ENCODE data around the gene SPATS2L.

The SPATS2L gene

DNA sequence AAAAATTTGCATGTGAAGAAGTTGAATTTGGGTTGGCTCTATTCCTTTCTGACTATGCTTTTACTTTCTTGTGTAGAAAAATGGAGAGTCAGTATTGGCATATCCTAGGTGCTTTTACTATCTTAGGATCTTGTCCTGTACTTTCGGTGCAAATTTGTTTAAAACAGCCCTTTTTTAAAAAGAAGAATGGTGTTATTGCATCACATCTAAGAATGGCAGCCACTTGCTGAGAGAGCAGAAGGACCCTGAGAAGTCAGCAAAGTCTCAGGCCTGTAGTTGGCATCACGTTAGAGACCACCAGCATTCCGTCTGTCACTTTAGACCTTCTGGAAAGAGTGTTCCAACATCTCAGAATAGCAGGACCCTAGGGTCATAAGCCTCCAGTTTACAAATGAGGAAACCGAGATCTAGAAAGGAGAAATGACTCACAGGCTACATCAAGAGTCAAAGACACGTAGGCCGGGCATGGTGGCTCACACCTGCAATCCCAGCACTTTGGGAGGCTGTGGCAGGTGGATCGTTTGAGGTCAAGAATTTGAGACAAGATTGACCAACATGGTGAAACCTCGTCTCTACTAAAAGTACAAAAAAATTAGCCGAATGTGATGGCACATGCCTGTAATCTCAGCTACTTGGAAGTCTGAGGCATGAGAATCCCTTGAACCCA, 42.5 kb downstream of the SPATS2L start:
- DNase-seq = no peak

DNA sequence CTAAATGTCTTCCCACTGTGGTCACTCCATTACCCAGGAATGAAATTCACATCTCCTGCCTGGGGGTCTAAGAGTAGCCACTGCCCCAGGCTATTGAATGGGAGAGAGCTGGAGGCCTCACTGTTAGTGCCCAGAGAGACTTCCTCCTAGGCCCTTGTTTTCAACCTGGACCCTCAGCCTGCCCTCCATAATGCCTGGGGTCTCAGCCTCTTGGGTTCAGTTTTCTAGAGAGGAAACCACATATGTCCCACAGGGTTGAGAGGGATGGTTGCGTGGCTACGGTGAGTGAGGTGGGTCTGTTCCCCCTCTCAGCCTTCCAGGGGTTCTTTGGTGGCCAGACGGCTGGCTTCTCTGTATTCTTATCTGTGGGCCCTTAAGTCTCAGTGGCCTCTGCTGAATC, 43.4 kb downstream of the SPATS2L start:
- DNase-seq = no peak

DNA sequence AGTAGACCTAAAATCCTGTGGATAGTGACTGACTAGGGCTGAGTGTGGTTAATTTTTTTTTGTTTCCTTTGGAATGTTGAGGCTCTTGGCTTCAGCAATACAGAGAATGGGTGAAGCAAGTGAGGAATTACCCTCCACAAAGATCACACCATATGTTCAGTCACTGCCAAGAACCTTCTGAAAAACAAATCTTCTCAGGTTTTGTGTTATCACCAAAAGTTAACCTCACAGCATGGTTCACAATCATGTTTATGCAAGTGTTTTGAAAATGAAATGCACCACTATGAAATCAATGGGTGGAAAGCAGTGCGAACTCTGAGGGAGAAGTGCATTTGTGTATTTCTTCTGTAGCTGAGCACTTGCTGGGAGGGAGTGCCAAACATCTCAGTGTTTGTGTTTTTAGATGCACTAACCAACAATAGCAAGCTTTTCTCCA, 44.4 kb downstream of the SPATS2L start:
- no peak for DNase-seq

DNA sequence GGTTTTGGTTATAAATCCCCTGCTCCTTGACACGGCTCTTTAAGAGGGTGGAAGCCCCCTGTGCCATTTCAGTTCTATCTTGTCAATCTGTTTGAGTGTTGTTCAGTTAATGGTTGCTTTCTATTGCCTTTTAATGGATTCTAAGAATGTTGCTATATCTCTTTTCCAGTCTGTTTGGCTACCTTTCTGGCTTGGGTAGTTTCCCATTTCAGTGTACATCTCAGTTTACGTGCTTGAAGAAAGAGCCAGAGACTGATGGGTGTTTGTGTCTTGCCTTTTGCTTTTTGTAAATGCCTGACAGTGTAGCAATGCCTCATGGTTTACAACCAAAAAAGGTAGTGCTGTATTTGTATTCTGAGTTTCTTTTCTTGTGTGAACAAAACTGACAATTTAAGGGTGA, 45.3 kb downstream of the SPATS2L start:
- DNase-seq = no peak

GRCh38 chr2:200352636-200353035, 46.1 kb downstream of the SPATS2L start:
- DNase-seq = no peak

DNA sequence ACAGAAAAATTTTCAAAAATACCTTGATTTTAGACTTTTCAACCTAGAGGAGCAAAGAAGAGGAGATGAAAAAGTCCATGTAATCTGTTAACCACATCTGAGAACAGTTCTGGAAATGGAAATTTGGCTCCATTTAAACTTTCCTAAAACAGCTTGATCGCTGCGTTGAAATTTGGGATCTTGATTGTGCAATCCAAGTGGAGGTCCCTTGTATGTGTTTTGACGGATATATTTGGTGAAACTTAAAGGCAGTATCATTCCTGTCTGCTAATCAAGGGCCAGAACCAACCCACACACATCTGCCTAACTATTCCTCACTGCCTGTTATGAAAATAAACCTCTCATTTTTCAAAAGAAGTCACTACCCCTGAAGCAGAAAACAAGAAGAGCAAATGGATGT, 46.6 kb downstream of the SPATS2L start:
- DNase-seq = peak in 1 of 56 donors; percentile 17

- no peak for DNase-seq
Observed at GRCh38 chr2:200353874-200354273, 47.4 kb downstream of the SPATS2L start.

GRCh38 chr2:200354833-200355751, 48.6 kb downstream of the SPATS2L start:
- DNase-seq = no peak

DNA sequence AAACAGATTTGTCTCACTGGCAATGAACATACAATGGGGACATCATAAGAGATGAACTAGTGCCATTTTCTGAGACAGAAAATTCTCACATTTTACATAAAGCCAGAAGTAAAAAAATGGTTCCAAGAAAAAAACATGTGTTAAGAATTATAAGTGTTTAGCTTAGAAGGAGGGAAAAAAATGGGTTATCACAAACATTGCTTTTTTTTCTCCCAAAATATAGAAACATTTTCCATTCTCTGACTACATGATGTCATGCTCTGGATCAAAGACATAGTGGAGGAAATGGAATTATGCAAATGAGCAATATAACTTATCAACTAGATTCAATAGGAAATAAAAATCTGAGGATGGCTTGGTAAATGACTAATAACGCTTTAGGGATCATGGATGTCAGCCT, 49.8 kb downstream of the SPATS2L start:
- DNase-seq = no peak

GRCh38 chr2:200356857-200357384, 50.4 kb downstream of the SPATS2L start:
- DNase-seq = no peak

DNA sequence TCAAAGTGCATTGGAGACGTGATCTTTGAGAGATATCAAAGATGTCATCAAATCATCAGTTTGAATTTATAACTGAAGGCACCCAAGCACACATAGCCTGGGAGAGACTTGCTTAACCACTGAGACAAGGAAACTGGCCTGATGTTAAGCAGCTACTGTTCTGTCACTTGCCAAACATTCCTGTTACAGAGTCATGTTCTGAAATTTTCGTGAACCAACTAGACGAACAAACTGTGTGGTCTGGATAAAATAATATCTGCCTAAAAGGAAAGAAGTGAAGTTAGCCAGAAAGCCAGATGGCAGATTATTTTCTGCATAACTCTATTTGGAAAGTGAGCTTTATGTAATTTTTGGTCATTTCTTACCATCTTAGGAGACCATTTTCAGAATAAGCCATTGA, 51.4 kb downstream of the SPATS2L start:
- DNase-seq = no peak

GRCh38 chr2:200359552-200359951, 53.1 kb downstream of the SPATS2L start:
- DNase-seq = no peak

DNA sequence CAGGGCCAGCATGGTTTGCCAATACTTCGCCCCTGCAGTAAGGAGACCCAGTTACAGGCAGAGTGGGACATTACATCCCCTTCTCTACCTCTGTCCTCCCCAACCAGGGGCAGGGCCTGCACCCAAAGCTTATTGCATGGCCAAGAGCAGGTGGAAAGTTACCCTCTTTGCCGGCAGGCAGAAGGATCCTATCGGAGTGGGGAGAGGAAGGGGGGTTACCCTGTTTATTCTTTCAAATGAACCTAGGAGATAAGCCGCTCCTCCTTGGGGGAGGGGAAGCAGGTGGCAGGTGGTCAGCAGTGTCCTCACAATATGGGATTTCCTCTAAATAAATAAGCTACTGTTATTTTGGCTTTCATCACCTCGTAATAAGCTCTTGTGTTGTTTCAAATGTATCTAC, 53.9 kb downstream of the SPATS2L start:
- DNase-seq = no peak

- DNase-seq = no peak
Observed at GRCh38 chr2:200362202-200362917, 55.9 kb downstream of the SPATS2L start.

- no peak for DNase-seq
Observed at GRCh38 chr2:200363279-200363678, 56.8 kb downstream of the SPATS2L start.

- DNase-seq = no peak
Observed at GRCh38 chr2:200364142-200364541, 57.6 kb downstream of the SPATS2L start.

GRCh38 chr2:200364620-200365019, 58.1 kb downstream of the SPATS2L start:
- no peak for DNase-seq

- DNase-seq = peak in 2 of 56 donors; percentile 21 to 35
Observed at GRCh38 chr2:200365209-200365608, 58.7 kb downstream of the SPATS2L start.

DNA sequence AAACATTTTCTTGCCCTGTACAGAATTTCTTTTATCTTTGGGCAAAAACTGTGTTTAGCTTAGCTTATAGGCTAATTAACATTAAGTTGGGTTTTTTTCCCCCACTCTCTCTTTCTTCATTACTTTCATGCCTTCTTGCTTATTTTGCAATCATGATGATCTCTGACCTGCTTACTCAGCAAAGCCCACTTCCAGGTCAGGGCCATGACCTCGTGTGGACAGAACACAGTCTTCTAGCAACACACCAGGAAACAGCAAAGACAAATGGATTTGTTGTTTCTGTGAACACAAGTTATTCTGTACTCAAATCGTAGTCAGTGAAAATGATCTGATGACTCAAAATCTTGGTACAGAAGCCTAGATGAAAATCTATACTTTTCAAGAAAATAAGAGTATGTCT, 60.7 kb downstream of the SPATS2L start:
- DNase-seq = no peak

DNA sequence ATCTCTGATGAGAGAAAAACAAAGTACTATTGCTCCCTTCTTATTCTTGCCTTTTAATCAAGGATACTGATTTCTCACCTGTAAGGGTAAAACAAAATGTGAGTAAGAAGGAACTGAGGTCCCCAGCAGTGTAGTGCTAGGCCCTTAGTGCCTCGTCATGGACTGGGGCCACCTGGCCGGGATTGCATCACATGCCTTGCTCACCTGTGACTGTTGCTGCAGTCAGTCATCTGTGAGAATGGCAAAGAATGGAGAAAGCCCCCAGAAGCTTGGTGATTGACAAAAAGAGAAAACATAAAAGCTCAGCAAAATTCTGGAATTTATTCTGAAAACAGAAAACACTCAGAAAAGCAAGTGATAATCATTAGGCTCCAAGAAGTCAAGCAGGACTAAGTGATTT, 63.4 kb downstream of the SPATS2L start:
- no peak for DNase-seq

DNA sequence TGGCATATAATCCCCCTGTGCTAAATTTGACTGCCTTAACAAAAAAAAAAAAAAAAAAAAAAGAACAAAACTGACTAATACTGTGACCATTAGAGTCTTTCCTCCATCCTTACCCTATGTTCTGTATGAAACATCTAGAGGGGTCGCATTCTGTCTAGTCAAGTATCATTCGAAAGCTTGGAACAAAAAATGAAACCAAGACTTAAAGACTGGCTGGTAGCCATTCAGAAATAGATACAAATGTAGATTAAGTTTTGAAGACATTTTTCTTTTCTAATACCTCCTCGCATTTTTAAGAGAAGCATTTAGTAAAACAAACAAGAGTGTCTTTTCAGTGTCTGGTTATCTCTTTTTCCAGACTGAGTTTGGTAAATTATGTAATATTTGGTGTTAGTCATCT, 66.7 kb downstream of the SPATS2L start:
- no peak for DNase-seq

GRCh38 chr2:200373973-200374416, 67.5 kb downstream of the SPATS2L start:
- no peak for DNase-seq
